Aorta (tissue), 5 donors: ENCODE measurements around the gene ZNF892. TPM values are rescaled to one million over a fixed set of nuclear protein-coding genes. Genes with fewer than 3 reads are reported as not detected.
A peak's percentile ranks its signal among the peaks of the same experiment; 100 is the strongest.

ENCODE experiments used
- ATAC-seq: fragments of 200-7000 bp; cut with Tn5 transposase; one replicate; pipeline ENCODE4 v1.9.1; 2022; ENCODE audit warnings: moderate library complexity; ENCODE audit not compliant: low FRiP score
- DNase-seq, 2 donors: peaks; one replicate each; pipeline ENCODE4 v3.0.0-alpha.2; 2020
- H3K27ac ChIP-seq, 2 donors: one replicate each; pipeline ENCODE4 v1.5.1; 2013; ENCODE audit warnings: low read length in 2 of 2, mild to moderate bottlenecking in 2 of 2, moderate library complexity in 2 of 2, control low read depth in 1 of 2, inconsistent platforms in 1 of 2, low read depth in 1 of 2
- H3K27me3 ChIP-seq, 2 donors: one replicate each; pipeline ENCODE4 v1.6.1; 2013; ENCODE audit warnings: control low read depth in 1 of 2, low read length in 1 of 2, mild to moderate bottlenecking in 1 of 2, moderate library complexity in 1 of 2; ENCODE audit not compliant: insufficient read depth in 2 of 2, control insufficient read depth in 1 of 2
- H3K36me3 ChIP-seq, 2 donors: one replicate each; pipeline ENCODE4 v1.6.1; 2013; ENCODE audit warnings: control low read depth in 1 of 2, low read length in 1 of 2, mild to moderate bottlenecking in 1 of 2; ENCODE audit not compliant: insufficient read depth in 2 of 2, control insufficient read depth in 1 of 2
- H3K4me1 ChIP-seq, 2 donors: one replicate each; pipeline ENCODE4 v1.6.1; 2013; ENCODE audit warnings: low read length in 2 of 2, control low read depth in 1 of 2, mild to moderate bottlenecking in 1 of 2, moderate library complexity in 1 of 2; ENCODE audit not compliant: insufficient read depth in 2 of 2, control insufficient read depth in 1 of 2
- H3K4me3 ChIP-seq, 2 donors: one replicate each; pipeline ENCODE4 v1.5.1; 2013; ENCODE audit warnings: low read length in 2 of 2, control low read depth in 1 of 2, mild to moderate bottlenecking in 1 of 2
- H3K9me3 ChIP-seq: one replicate; pipeline ENCODE4 v1.6.1; 2013; ENCODE audit warnings: mild to moderate bottlenecking, low read length; ENCODE audit not compliant: control insufficient read depth
- WGBS, 2 donors: extraction: QIAGEN DNeasy Blood & Tissue Kit; methylation state at CpG; one replicate each; pipeline ENCODE4 v1.1.7; 2013; 5-methylcytosine and 5-hydroxymethylcytosine counted together
- intact Hi-C, 2 donors: fragments of 100-400 bp; cut with DNase I; formaldehyde crosslinking; loops; one replicate each; pipeline versions ENCODE4 v1.14.2 to v1.15.0; 2022
- long read RNA-seq, 2 donors: library from polyadenylated mRNA; unstranded; transcript quantifications; one replicate each; pipeline ENCODE4 v2.0.0, GENCODE V29; 2020 to 2021
- polyA plus RNA-seq, 2 donors: library from polyadenylated mRNA; stranded (reverse); fragments of 200-250 nt; gene quantifications; one replicate each; pipeline ENCODE4 v1.2.3, GENCODE V29; 2013
- total RNA-seq, 2 donors: library from RNA; stranded (reverse); fragmentation: NEBNext Ultra II Directional; extraction: Animal tissue kit (Norgen Biotek cat#: 25700); gene quantifications; one replicate each; pipeline ENCODE4 v1.2.1, GENCODE V29; 2021
- donor health status: healthy with polysubstance abuse.
- donor health status: Bipolar disorder and iron deficiency.
- donor health status: DM: no; HTN: no; CAD: no.
- donor health status: DM: no; HTN: no; CAD: no.
- donor health status: DM: yes; HTN: yes; CAD: no.

ZNF892 gene
- total RNA-seq (1 to 10 TPM; 4.3 to 8.3 TPM), polyA plus RNA-seq (under 1 TPM in 1 of 2 donors, not detected in 1; 0.64 TPM)
- long read RNA-seq, donor 1, partial matches to known transcripts: 0 of 5 reads
- long read RNA-seq, donor 1, other reads (novel, unspliced or antisense): 3 of 5 reads
- long read RNA-seq, donor 2, partial matches to known transcripts: 0 of 4 reads
- long read RNA-seq, donor 2, other reads (novel, unspliced or antisense): 4 of 4 reads

- DNase-seq: peak; percentile 94 to 97
Observed at GRCh38 chr2:95207111-95207961, at the start of gene ZNF892. Gene ZNF892, plus strand, starts transcription at chr2:95207521. Its CDS starts 295 bp downstream, at chr2:95207816.

GRCh38 chr2:95158441-95158840 lies 48.9 kb upstream of the ZNF892 start:
- no peak overlapping the region for H3K27ac ChIP-seq
- WGBS, 2 donors: 44 to 60% methylated on average over 10 of the region's 10 CpGs
- DNase-seq (no peak), ATAC-seq (no peak)
- peak overlapping the region; percentile 4 to 58 for H3K4me3 ChIP-seq
- no peaks in the 10 kb centered on the region for H3K27me3 ChIP-seq
- intact Hi-C loops: loop anchor here in 1 of 2 donors (5.0 kb wide), 1 partner anchor 36 kb away; the partner anchor contains the start of gene MRPS5
- peaks cover 7% of the 10 kb centered on the region for H3K9me3 ChIP-seq
- peaks cover 0 to 8% of the 10 kb centered on the region in 2 donors for H3K36me3 ChIP-seq
- peaks cover 0 to 7% of the 10 kb centered on the region in 2 donors for H3K4me1 ChIP-seq

More at GRCh38 chr2:95207111-95207961, at the start of gene ZNF892:
- H3K27me3 ChIP-seq: peaks cover 0 to 2% of the 10 kb centered on the region in 2 donors
- H3K9me3 ChIP-seq: peaks cover 11% of the 10 kb centered on the region
- H3K27ac ChIP-seq: peak within 1 kb of the TSS in 1 of 2 donors; percentile 88
- peak within 1 kb of the TSS; percentile 46 to 58 for H3K4me3 ChIP-seq
- ATAC-seq: peak; percentile 98
- intact Hi-C loops: loop anchor here in 1 of 2 donors (5.0 kb wide), 1 partner anchor 85 kb away; the partner anchor contains the start of gene MRPS5
- peaks cover 12 to 13% of the 10 kb centered on the region in 2 donors for H3K36me3 ChIP-seq
- H3K4me1 ChIP-seq: no peaks in the 10 kb centered on the region
- WGBS, 2 donors: 1% methylated on average over 71 to 74 of the region's 74 CpGs

- intact Hi-C loops: loop anchor here in 1 of 2 donors (5.0 kb wide), 1 partner anchor 37 kb away; the partner anchor contains the start of gene MRPS5
- Histone ChIP-seq H3K4me3 (peak overlapping the region; percentile 4 to 58), H3K27me3 (no peaks in the 10 kb centered on the region), H3K27ac (peak overlapping the region in 1 of 2 donors; percentile 30), H3K36me3 (peaks cover 0 to 8% of the 10 kb centered on the region in 2 donors), H3K4me1 (peaks cover 0 to 7% of the 10 kb centered on the region in 2 donors), H3K9me3 (peaks cover 6% of the 10 kb centered on the region)
- WGBS, 2 donors: 0 to 1% methylated on average over 39 to 58 of the region's 58 CpGs
- peak; percentile 67 to 83 for DNase-seq
- peak; percentile 69 for ATAC-seq
Observed at GRCh38 chr2:95158891-95159619, 48.3 kb upstream of the ZNF892 start.

- H3K4me3 ChIP-seq: peak within 1 kb of the TSS; percentile 4 to 58
- intact Hi-C loops: loop anchor here in 1 of 2 donors (5.0 kb wide), 1 partner anchor 38 kb away; the partner anchor contains the start of gene MRPS5
- H3K9me3 ChIP-seq: peaks cover 3% of the 10 kb centered on the region
- H3K4me1 ChIP-seq: peaks cover 0 to 7% of the 10 kb centered on the region in 2 donors
- DNase-seq (peak; percentile 84 to 94), ATAC-seq (peak; percentile 89)
- 8 to 17% methylated on average over 29 to 64 of the region's 64 CpGs for WGBS, 2 donors
- H3K27me3 ChIP-seq: no peaks in the 10 kb centered on the region
- peaks cover 0 to 6% of the 10 kb centered on the region in 2 donors for H3K36me3 ChIP-seq
- peak within 1 kb of the TSS in 1 of 2 donors; percentile 30 for H3K27ac ChIP-seq
Observed at GRCh38 chr2:95159690-95160449, 47.5 kb upstream of the ZNF892 start, which contains the start of gene ZNF514. Gene ZNF514, minus strand, starts transcription at chr2:95159848. Its CDS starts 6,595 bp downstream, at chr2:95153253.

- peak overlapping the region; percentile 55 to 97 for H3K4me3 ChIP-seq
- peak overlapping the region; percentile 10 to 94 for H3K27ac ChIP-seq
- 1% methylated on average over 9 of the region's 9 CpGs for WGBS, 2 donors
- no peaks in the 10 kb centered on the region for H3K36me3 ChIP-seq
- H3K4me1 ChIP-seq: no peaks in the 10 kb centered on the region
- DNase-seq (no peak), ATAC-seq (peak; percentile 66)
- no peaks in the 10 kb centered on the region for H3K27me3 ChIP-seq
- intact Hi-C loops: loop anchor here (5.0 kb wide), 2 partner anchors 43 to 237 kb away; partner anchors contain the start of genes FAHD2A (in 1 of the 2) and MRPS5 (in 1 of the 2)
- H3K9me3 ChIP-seq: no peaks in the 10 kb centered on the region
Observed at GRCh38 chr2:95165030-95165370, 42.3 kb upstream of the ZNF892 start.

GRCh38 chr2:95165371-95166064 lies 41.8 kb upstream of the ZNF892 start, which contains the start of gene ZNF2:
Gene ZNF2, plus strand, starts transcription at chr2:95165809. Its CDS starts 10,418 bp downstream, at chr2:95176227.
- peak; percentile 98 for ATAC-seq
- intact Hi-C loops: loop anchor here (5.0 kb wide), 2 partner anchors 43 to 237 kb away; partner anchors contain the start of genes FAHD2A (in 1 of the 2) and MRPS5 (in 1 of the 2)
- 0 to 1% methylated on average over 56 of the region's 56 CpGs for WGBS, 2 donors

GRCh38 chr2:95166065-95166763 lies 41.1 kb upstream of the ZNF892 start:
- Histone ChIP-seq H3K36me3 (no peaks in the 10 kb centered on the region), H3K27ac (peak overlapping the region in 1 of 2 donors; percentile 10), H3K9me3 (no peaks in the 10 kb centered on the region), H3K4me3 (peak overlapping the region; percentile 14 to 55), H3K4me1 (no peaks in the 10 kb centered on the region), H3K27me3 (no peaks in the 10 kb centered on the region)
- intact Hi-C loops: loop anchor here (5.0 kb wide), 2 partner anchors 44 to 236 kb away; partner anchors contain the start of genes FAHD2A (in 1 of the 2) and MRPS5 (in 1 of the 2)
- no peak for DNase-seq
- WGBS, 2 donors: 8% methylated on average over 16 of the region's 16 CpGs
- ATAC-seq: no peak

More at GRCh38 chr2:95165371-95166064, 41.8 kb upstream of the ZNF892 start, which contains the start of gene ZNF2:
- Histone ChIP-seq H3K27ac (peak within 1 kb of the TSS; percentile 10 to 94), H3K27me3 (no peaks in the 10 kb centered on the region), H3K4me3 (peak within 1 kb of the TSS; percentile 55 to 97), H3K36me3 (no peaks in the 10 kb centered on the region), H3K4me1 (no peaks in the 10 kb centered on the region), H3K9me3 (no peaks in the 10 kb centered on the region)
- peak; percentile 99 for DNase-seq
